Omental fat pad (tissue), 4 donors: Measurements from ENCODE around the gene DIP2C. TPM values are rescaled to one million over a fixed set of nuclear protein-coding genes. Genes with fewer than 3 reads are reported as not detected.

ENCODE experiments used
- ATAC-seq: fragments of 150-250 bp; one replicate; pipeline ENCODE4 v1.9.1; 2016; ENCODE audit warnings: mild to moderate bottlenecking, moderate library complexity; ENCODE audit not compliant: low FRiP score
- DNase-seq: peaks from one replicate; pipeline ENCODE4 v3.0.0-alpha.2; 2019; ENCODE audit warnings: low spot score
- CTCF ChIP-seq, 3 donors: fragments of 450-650 bp; IDR thresholded peaks; one replicate each; pipeline ENCODE4 v1.5.1; 2016 to 2017; ENCODE audit warnings: antibody characterized with exemption in 3 of 3, mild to moderate bottlenecking in 3 of 3, moderate library complexity in 2 of 3
- total RNA-seq, 4 donors: library from RNA; depleted of rRNA; stranded (reverse); fragments of >200 nt; gene quantifications; one replicate each; pipeline ENCODE4 v1.1.0, GENCODE V29; 2016

The DIP2C gene
- total RNA-seq, 4 donors from 2014 or later: 19.7 to 56.5 (median 31.1) TPM

GRCh38 chr10:717458-717857, 28.0 kb upstream of the DIP2C start:
- no peak for DNase-seq
- no peak for TF ChIP-seq CTCF (IDR thresholded peaks at IDR 0.05)
- no peak for ATAC-seq

- DNase-seq: no peak
- no peak for ATAC-seq
- TF ChIP-seq CTCF (IDR thresholded peaks at IDR 0.05): no peak
These were observed 27.4 kb upstream of the DIP2C start for GRCh38 chr10:716821-717220.

GRCh38 chr10:714214-714613, 24.7 kb upstream of the DIP2C start:
- ATAC-seq (no peak), DNase-seq (no peak)
- TF ChIP-seq CTCF (IDR thresholded peaks at IDR 0.05): no peak

- TF ChIP-seq CTCF (IDR thresholded peaks at IDR 0.05): no peak
- ATAC-seq (no peak), DNase-seq (no peak)
These were observed 23.1 kb upstream of the DIP2C start for GRCh38 chr10:712575-712974.

- TF ChIP-seq CTCF (IDR thresholded peaks at IDR 0.05): no peak
- ATAC-seq (no peak), DNase-seq (no peak)
These were observed 22.6 kb upstream of the DIP2C start for GRCh38 chr10:712089-712488.

GRCh38 chr10:707861-708260, 18.4 kb upstream of the DIP2C start:
- ATAC-seq (no peak), DNase-seq (no peak)
- TF ChIP-seq CTCF (IDR thresholded peaks at IDR 0.05): no peak

GRCh38 chr10:707456-707855, 18.0 kb upstream of the DIP2C start:
- DNase-seq (no peak), ATAC-seq (no peak)
- no peak for TF ChIP-seq CTCF (IDR thresholded peaks at IDR 0.05)
